PFSK-1 (cell line): Measurements from ENCODE around the gene CELF5.
A peak's percentile ranks its signal among the peaks of the same experiment; 100 is the strongest.

Experiments used
- FOXP2 ChIP-seq: optimal IDR thresholded peaks from 2 replicates; pipeline ENCODE3; 2011; ENCODE audit warnings: borderline replicate concordance, control low read depth, inconsistent platforms; ENCODE audit not compliant: insufficient read depth; ENCODE audit errors: extremely low read length, extremely low read depth
- POLR2AphosphoS5 ChIP-seq: IDR thresholded peaks from 2 replicates; pipeline ENCODE4 v1.6.1; 2012; ENCODE audit warnings: low read depth, mild to moderate bottlenecking, control low read depth, low read length, moderate library complexity
- REST ChIP-seq, 2 experiments: IDR thresholded peaks; 2 replicates each; pipeline versions ENCODE4 v1.6.1 to v1.8.0; 2011 to 2012; ENCODE audit warnings: low read depth in 2 of 2, low read length in 2 of 2, control low read depth in 1 of 2, inconsistent platforms in 1 of 2, mild to moderate bottlenecking in 1 of 2, moderate library complexity in 1 of 2; ENCODE audit not compliant: insufficient read depth in 1 of 2
- SIN3A ChIP-seq: IDR thresholded peaks from 2 replicates; pipeline ENCODE4 v1.6.1; 2012; ENCODE audit warnings: mild to moderate bottlenecking, low read length, moderate library complexity, borderline replicate concordance; ENCODE audit not compliant: insufficient read depth
- TAF1 ChIP-seq: IDR thresholded peaks from 2 replicates; pipeline ENCODE4 v1.6.1; 2012; ENCODE audit warnings: low read length, control low read depth, borderline replicate concordance; ENCODE audit not compliant: insufficient read depth

Gene CELF5

GRCh38 chr19:3275583-3276340 lies 51.3 kb downstream of the CELF5 start:
- peak; percentile 61; the same call in 1 of the 2 replicates for TF ChIP-seq POLR2AphosphoS5
- TF ChIP-seq REST (IDR thresholded peaks at IDR 0.05; ENCODE audit: insufficient read depth in 1 of 2, low read depth in 2 of 2, low read length in 2 of 2), result no peak
- no peak for TF ChIP-seq SIN3A

GRCh38 chr19:3276341-3276799 lies 51.9 kb downstream of the CELF5 start:
- TF ChIP-seq POLR2AphosphoS5 (no peak), FOXP2 (no peak), TAF1 (no peak), SIN3A (no peak), REST (IDR thresholded peaks at IDR 0.05; ENCODE audit: insufficient read depth in 1 of 2, low read depth in 2 of 2, low read length in 2 of 2) (no peak)

- no peak for TF ChIP-seq FOXP2
- TF ChIP-seq REST (IDR thresholded peaks at IDR 0.05; ENCODE audit: insufficient read depth in 1 of 2, low read depth in 2 of 2, low read length in 2 of 2), result no peak
- no peak for TF ChIP-seq SIN3A
- no peak for TF ChIP-seq TAF1
- TF ChIP-seq POLR2AphosphoS5, result no peak
These were observed 53.2 kb downstream of the CELF5 start for GRCh38 chr19:3277649-3278048.

- TF ChIP-seq SIN3A, result no peak
- TF ChIP-seq TAF1, result no peak
- TF ChIP-seq POLR2AphosphoS5, result no peak
- TF ChIP-seq REST (IDR thresholded peaks at IDR 0.05; ENCODE audit: insufficient read depth in 1 of 2, low read depth in 2 of 2, low read length in 2 of 2), result no peak
These were observed 53.8 kb downstream of the CELF5 start for GRCh38 chr19:3278294-3278693.

- TF ChIP-seq REST (IDR thresholded peaks at IDR 0.05; ENCODE audit: insufficient read depth in 1 of 2, low read depth in 2 of 2, low read length in 2 of 2), result no peak
- no peak for TF ChIP-seq TAF1
- no peak for TF ChIP-seq POLR2AphosphoS5
- no peak for TF ChIP-seq FOXP2
- TF ChIP-seq SIN3A, result no peak
These were observed 54.3 kb downstream of the CELF5 start for GRCh38 chr19:3278749-3279148.
